Kidney epithelial cell (primary cell): ENCODE data around the gene GTF3C5. TPM values are rescaled to one million over a fixed set of nuclear protein-coding genes. Genes with fewer than 3 reads are reported as not detected.

Experiments
- DNase-seq: peaks from one replicate; pipeline ENCODE4 v3.0.0-alpha.2; 2010; ENCODE audit warnings: low read depth
- H3K27me3 ChIP-seq: 2 replicates; pipeline ENCODE4 v1.6.0; 2011; ENCODE audit warnings: low read length; ENCODE audit not compliant: control insufficient read depth, insufficient read depth
- H3K36me3 ChIP-seq: 2 replicates; pipeline ENCODE4 v1.5.1; 2011; ENCODE audit warnings: low read length; ENCODE audit not compliant: control insufficient read depth, insufficient read depth
- H3K4me3 ChIP-seq: 2 replicates; pipeline ENCODE4 v1.5.1; 2011; ENCODE audit warnings: low read depth, mild to moderate bottlenecking, control low read depth, low read length
- total RNA-seq: library from RNA; depleted of rRNA; stranded (reverse); fragments of >200 nt; gene quantifications from 2 replicates; pipeline ENCODE4 v1.2.3, GENCODE V29; 2015
- TF ChIP-seq, protein P1 (sequence below): IDR thresholded peaks from 2 replicates; pipeline ENCODE4 v1.5.1; 2011; ENCODE audit warnings: mild to moderate bottlenecking, moderate library complexity, low read length, control low read depth, inconsistent platforms; ENCODE audit not compliant: insufficient read depth, poor library complexity, severe bottlenecking

Gene GTF3C5
- total RNA-seq, 1 donor from 2014 or later: 94.7 TPM

DNA sequence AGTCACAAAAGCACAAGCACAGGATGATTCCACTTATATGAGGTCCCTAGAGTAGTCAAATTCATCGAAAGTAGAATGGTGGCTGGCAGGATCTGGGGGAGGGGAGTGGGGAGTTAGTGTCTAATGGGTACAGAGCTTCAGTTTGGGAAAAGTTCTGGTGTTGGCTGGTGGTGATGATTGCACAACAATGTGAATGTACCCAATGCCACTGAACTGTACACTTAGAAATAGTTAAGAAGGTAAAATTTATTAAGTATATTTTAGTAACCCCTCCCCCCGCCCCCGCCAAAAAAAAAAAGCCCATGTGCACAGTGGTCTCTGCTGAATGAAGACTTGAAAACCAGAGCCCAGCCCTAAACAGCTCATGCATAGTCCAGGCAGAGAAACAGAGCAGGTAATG is 24.8 kb upstream of the GTF3C5 start:
- DNase-seq: no peak
- Histone ChIP-seq H3K4me3 (no peak overlapping the region), H3K27me3 (peaks cover 21% of the 10 kb centered on the region), H3K36me3 (no peaks in the 10 kb centered on the region)
- TF ChIP-seq, protein P1, sequence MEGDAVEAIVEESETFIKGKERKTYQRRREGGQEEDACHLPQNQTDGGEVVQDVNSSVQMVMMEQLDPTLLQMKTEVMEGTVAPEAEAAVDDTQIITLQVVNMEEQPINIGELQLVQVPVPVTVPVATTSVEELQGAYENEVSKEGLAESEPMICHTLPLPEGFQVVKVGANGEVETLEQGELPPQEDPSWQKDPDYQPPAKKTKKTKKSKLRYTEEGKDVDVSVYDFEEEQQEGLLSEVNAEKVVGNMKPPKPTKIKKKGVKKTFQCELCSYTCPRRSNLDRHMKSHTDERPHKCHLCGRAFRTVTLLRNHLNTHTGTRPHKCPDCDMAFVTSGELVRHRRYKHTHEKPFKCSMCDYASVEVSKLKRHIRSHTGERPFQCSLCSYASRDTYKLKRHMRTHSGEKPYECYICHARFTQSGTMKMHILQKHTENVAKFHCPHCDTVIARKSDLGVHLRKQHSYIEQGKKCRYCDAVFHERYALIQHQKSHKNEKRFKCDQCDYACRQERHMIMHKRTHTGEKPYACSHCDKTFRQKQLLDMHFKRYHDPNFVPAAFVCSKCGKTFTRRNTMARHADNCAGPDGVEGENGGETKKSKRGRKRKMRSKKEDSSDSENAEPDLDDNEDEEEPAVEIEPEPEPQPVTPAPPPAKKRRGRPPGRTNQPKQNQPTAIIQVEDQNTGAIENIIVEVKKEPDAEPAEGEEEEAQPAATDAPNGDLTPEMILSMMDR: no peak

DNA sequence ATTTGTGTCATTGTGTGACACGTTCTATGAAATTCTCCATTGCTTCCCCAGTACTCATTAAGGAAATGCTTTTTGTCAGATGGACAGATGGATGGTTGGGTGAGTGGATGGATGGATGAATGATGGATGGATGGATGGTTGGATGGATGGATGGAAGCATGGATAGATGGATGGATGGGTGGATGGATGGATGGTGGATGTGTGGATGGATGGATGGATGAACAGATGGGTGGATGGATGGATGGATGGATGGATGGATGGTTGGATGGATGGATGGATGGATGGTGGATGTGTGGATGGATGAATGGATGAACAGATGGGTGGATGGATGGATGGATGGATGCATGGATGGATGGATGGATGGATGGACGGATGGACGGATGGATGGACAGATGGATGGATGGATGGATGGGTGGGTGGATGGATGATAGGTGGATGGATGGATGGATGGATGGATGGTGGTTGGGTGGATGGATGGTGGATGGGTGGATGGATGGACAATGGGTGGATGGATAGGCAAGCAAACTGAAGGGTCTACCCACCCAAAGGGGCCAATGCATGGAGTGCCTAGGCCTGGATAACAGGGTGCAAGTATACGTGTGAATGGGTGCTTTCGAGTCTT is 24.0 kb upstream of the GTF3C5 start:
- DNase-seq: no peak
- peaks cover 19% of the 10 kb centered on the region for H3K27me3 ChIP-seq
- H3K4me3 ChIP-seq: no peak overlapping the region
- TF ChIP-seq, protein P1: no peak
- no peaks in the 10 kb centered on the region for H3K36me3 ChIP-seq

DNA sequence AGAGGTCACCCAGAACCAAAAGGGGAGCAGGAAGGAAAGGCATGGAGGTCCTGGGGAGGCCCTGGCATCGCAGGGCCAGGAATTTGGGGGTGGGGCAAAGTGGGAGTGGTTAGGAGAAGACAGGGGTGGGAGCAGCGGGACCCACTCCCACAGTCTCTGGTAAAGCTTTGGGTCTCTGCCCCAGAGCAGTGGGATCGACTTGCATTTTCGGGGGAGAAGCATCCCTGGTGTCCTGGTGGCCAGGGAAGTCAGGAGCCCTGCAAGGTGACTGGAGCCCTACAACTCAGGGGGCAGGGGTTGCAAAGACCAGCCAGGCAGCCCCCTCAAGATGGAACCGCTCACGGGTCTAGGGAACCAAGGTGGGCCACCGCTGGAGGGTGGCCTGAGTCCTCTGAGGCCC is 22.4 kb upstream of the GTF3C5 start:
- Histone ChIP-seq H3K27me3 (peaks cover 7% of the 10 kb centered on the region), H3K36me3 (no peaks in the 10 kb centered on the region), H3K4me3 (no peak overlapping the region)
- DNase-seq: no peak
- TF ChIP-seq, protein P1: no peak

GRCh38 chr9:133008824-133009223 is 22.0 kb upstream of the GTF3C5 start:
- TF ChIP-seq, protein P1: no peak
- Histone ChIP-seq H3K36me3 (no peaks in the 10 kb centered on the region), H3K4me3 (no peak overlapping the region), H3K27me3 (peaks cover 5% of the 10 kb centered on the region)
- DNase-seq: no peak

DNA sequence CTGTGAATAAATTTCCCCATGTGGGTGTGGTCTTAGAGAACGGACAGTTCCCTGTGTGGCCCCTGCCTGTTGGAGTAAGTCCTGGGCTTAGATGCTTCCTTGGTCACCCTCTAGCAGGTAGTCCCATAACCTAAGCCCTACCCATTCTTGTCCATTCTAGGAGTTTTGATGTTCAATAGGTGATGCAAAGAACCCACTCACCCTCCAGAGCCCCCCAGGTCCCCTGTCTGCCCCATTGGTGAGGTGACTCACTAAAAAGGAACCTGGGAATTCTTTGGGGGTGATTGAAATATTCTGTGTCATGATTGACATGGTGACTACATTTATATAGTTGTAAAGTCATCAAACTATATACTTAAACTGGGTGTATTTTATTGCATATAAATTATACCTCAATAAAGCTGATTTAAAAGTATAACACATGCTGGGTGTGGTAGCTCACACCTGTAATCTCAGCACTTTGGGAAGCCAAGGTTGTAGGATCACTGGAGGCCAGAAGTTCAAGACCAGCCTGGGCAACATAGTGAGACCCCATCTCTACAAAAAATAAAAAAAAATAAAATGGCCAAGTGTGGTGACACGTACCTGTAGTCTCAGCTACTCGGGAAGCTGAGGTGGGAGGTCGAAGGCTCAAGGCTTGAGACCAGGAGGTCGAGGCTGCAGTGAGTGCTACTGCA is 20.8 kb upstream of the GTF3C5 start:
- Histone ChIP-seq H3K27me3 (peaks cover 2% of the 10 kb centered on the region), H3K4me3 (no peak overlapping the region), H3K36me3 (no peaks in the 10 kb centered on the region)
- TF ChIP-seq, protein P1: no peak
- DNase-seq: no peak
